NCI-H2107 treated with DMSO at 0.1 percent for 48 hours (cell line): ENCODE measurements around the gene ATP6V0D1.

Experiments
- DNase-seq: peaks from one replicate; lab custom pipeline; 2025; ENCODE audit not compliant: unreplicated experiment; lab: John Stamatoyannopoulos, UW

ATP6V0D1 gene

DNA sequence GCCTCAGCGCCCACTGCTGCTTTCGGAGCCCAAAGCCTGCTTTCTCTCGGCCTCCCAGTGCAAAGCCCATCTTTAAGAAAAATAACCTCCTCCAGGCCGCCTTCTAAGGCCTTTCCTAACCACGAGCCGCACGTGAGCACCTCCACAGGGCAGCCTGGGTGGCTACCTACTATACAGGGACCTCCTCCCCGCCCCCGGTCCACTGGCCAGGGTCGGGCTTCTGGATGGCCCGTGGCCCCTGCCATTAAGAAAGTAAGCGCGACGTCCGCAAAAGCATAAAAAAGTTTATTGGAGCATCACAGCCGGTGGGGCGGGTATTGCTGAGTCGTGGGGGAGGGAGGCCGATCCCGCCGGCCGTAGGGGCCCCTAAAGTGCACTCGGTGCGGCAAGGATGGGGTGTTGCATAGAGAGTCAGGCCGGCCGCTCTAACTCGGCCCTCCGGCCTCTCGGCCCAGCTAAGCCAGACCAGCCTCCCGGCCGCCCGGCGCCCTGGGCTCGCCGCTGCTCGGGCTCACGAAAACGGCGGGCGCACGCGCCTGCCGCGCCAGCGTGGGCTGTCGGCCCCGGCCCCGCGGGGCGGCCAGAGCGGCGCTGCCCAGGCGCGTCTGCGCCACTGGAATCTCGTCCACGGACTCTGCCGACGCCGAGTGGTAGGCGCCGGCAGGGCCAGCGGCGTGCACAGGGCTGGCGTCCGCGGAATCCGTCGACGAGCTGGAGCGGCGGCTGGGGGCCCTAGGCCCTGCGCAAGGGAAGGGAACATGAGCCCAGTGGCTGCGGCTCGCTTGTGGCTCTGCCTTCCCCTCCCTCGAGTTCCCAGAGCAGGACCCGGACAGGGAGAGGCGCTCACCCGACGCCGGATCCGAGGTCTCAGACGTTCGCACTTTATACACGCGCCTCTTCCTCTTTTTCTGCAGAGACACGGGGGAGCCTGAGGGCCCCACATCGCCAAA is 86.5 kb downstream of the ATP6V0D1 start:
- DNase-seq, result no peak

DNA sequence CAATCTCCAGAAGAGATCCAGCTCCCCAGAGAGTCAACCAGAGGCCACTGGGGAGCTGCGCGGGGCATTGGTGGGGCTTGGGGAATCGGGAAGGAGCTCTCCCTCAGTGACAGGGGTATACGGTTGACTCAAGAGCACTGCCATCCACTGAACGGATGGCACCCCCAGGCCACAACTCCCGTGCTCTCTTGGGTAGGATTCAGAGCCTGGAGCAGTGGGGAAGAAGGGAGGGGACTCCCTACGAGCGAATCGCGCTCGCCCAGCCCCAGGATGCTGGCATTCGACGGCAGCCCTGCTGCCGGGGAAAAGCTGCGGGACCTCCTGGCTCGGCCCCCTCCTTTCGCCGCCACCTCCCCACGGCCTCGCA is 87.2 kb downstream of the ATP6V0D1 start:
- no peak for DNase-seq

DNA sequence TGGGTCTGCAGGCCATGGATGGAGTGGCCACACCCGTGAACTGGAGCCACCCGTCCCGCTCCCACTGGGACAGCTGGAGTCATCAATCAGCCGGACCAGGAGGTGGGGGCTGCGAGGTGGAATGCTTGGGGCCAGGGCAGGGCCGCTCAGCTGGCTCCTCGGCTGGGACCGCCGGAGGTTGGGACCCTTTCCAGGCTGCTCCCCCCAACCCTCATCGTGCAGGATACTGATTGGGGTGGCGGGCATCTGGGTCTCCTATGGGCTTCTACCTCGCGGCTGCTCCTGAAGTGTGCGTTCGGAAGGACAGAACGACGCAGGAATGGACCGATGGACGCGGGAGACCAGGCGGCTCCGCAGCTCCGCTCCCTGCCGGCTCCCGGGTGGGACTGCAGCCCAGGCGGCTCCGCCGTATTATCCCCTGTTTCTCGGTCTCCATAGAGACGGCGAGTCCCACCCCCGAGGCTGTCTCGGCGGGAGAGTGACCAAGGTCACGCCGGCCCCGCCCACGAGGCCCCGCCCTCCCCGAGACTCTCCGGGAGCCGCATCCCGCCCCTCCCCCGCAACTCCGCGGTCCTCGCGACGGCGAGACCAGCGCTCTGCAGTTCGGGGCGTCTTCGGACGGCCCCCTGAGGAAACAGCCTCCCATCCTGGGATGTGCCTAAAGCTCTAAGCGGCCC is 87.7 kb downstream of the ATP6V0D1 start, which contains the start of gene TPPP3:
TSS of gene TPPP3 (minus strand) at position 388 of the 677 bp plus-strand sequence. CDS start 2,387 bp downstream, outside the sequence.
- DNase-seq, result no peak

DNA sequence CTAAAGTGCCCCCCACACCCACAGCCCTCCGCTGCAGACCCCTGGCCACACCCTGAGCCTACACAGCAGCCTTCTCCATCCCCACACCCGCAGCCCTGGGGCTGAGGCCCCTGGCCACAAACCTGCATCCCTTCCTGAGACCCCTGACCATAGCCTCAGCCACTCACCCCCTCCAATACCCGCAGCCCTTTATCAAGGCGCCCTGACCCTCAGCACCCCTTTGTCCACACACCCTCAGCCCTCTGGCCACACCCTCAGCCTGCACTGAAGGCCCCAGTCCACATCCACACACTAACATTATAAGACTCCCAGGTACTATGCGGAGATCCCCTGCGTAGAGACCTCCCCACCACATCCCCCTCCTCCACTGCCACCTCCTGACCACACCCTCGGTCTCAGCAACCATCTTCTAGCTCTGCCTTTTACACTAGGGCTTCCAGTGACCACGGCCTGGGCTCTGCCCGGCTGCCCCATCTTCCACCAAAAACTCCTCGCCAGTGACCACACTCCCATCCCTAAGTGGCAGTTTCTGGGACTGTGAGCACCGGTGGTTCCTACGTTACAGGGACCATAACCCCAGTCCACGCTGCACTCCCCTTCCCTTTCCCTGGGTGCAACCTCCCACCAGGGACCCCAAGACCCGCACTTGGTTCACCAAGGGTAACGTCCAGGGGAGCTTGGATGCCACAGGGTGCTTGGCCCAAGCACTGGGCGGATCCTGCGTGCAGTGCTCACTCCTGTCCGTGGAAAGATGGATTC is 88.5 kb downstream of the ATP6V0D1 start:
- DNase-seq, result no peak

DNA sequence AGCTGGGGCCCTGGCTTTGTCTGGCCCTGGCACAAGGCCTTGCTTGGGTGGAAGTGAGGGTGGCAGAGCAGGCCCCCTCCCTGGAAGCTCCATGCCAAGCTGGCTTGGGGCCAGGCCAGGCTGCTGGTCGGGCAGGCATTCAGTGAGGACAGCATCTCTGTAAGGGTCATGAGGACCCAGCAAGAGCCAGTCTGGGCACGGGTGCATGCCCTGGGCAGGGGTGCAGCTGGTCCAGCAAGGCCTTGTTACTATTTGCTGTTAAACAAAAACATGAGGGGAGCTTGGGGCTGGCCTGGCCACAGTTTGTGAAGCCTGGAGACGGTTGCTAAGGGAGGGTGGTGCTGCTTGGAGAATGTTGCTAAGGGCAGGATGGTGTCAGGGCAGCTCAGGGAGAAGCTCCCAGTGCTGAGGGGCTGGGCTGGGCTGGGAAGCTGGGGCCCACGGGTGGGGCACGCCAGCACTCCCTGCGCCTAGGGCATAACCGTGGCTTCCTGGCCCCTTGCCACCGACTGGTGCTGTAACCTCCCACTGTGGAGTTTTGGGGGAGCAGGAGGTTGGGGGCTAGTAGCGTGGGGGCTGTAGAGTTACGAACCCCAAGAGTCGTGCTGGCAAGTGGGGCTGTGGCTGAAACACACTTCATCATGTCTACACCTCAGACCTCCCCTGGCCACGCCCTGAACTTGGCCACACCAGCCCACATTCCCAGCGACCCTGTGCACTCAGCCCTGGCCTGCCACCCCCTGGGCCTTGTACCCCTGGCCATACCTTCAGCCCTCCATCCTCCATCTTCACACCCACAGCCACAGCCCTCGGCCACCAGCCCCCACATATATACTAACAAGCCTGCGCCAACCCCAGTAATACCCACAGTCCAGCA is 89.3 kb downstream of the ATP6V0D1 start:
- DNase-seq, result peak; percentile 41

DNA sequence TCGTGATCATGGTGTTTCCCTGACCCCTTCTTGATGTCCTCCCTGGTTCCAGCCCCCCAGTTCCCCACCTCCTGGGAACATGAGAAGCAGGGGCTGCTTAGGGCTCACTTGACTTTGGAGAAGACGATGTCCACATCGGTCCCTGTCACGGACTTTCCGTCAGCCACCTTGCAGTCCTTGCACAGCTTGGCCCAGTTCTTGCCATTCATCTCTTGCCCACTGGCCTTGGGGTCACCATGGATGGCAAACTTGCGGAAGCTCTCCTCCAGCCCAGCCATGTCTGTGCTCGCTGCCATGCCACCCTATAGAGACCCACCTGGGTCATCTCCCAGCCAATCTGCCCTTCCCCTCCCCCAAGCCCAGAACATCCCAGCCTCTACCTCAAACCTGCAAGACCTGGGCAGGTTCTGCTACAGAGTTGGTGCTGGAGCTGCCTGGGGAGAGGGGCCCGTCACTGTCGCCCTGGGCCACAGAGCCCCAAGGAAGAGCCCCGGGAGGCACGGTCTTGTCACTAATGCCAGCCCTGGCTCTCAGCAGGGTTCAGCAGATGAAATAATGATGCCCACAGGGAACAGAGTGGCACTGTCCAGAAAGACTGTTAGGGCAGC is 90.0 kb downstream of the ATP6V0D1 start:
- no peak for DNase-seq

DNA sequence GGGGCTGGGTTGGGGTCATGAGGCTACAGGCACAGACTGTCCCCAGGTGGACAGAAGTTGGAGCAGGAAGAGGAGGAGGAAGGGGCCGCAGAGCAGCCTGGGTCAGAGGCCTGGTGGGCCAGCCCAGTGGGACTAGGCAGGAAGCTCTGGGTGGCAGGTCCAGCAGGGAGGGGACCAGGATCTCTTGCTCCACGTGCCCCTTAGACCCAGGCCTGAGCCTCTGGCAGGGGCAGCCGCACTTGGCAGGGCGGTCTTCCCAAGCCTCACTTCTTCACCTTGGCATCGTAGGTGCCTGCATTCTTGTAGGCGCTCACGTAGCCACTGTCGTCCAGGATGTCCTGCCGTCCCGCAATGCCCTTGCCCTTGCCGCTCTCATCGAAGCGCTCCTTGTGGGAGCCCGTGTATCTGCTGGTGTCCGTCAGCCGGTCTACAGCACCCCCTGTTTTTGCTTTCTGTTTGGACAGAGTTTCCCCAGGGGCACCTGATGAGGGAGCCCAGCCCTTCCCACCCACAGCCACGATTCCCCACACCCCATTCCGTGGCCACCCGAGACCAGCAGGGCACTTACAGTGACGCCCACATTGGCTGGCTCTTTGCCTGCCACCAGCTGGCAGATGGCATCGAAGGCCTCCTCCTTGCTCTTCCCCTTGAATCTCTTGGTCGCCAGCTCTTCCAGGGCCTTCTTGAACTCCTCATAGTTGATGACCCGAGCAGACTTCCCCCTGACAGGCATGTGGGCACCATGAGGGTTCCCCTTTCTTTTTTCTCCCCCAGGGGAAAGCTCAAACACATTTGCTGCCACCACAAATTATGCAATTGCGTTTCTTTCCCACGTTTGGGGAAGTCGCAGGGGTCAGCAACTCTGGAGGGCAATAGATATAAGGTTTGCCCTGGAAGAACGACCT is 90.8 kb downstream of the ATP6V0D1 start:
- DNase-seq, result no peak

DNA sequence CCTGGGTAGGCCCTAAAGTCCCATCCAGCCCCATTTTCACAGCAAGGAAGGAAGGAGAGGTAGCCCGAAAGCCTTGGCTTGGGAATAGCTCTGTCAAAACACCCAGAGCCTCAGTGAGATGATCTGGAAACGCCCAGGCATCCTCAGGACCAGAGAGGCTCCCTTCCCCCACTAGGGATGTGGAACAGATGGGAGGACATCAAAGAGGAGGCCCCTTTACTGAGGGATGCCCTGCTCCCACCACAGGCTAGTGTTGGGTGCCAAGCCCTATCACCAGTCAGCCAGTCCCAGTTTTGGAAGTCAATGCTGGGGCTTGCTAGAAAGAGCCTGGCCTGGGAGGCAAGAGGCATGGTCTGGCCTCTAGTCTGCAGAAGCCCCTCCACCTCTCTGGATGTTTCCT is 92.4 kb downstream of the ATP6V0D1 start:
- no peak for DNase-seq

DNA sequence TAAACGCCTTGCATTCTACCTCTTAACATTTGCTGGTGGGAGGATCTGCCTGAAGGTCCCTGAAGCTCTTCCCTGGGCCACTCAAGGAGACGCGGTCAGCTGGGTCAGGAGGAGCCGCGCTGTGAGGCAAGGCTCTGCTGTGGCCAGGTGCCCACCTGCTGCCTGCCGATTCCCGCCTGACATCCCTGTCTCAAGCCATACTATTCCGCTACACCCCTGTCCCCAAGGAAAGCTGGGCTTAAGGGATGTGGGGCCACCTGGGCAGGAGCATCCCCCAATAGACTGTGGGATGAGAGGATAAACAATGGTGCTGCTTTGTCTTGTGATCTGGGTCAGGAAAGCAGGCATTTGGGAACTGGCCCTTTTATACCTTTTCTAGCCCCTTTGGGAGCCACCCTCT is 92.8 kb downstream of the ATP6V0D1 start:
- DNase-seq, result no peak
